Right cardiac atrium (tissue), 5 donors: Measurements from ENCODE around the gene MOSPD3. TPM values are rescaled to one million over a fixed set of nuclear protein-coding genes. Genes with fewer than 3 reads are reported as not detected.

Experiments
- ATAC-seq, 2 donors: fragments of 200-7000 bp; cut with Tn5 transposase; one replicate each; pipeline versions ENCODE4 v1.8.0 to v1.9.1; 2020; ENCODE audit warnings: moderate library complexity in 2 of 2, mild to moderate bottlenecking in 1 of 2
- DNase-seq, 3 donors: peaks; one replicate each; pipeline ENCODE4 v3.0.0-alpha.2; 2020
- H3K27ac ChIP-seq: one replicate; pipeline ENCODE4 v1.5.1; 2013; ENCODE audit warnings: mild to moderate bottlenecking, low read length, control low read depth, moderate library complexity
- H3K27me3 ChIP-seq: one replicate; pipeline ENCODE4 v1.6.1; 2013; ENCODE audit not compliant: control insufficient read depth, insufficient read depth
- H3K4me1 ChIP-seq: one replicate; pipeline ENCODE4 v1.6.1; 2013; ENCODE audit warnings: low read length; ENCODE audit not compliant: control insufficient read depth, insufficient read depth
- H3K4me3 ChIP-seq: one replicate; pipeline ENCODE4 v1.5.1; 2013; ENCODE audit warnings: low read length, control low read depth
- H3K9me3 ChIP-seq: one replicate; pipeline ENCODE4 v1.6.1; 2013; ENCODE audit warnings: low read length; ENCODE audit not compliant: control insufficient read depth
- WGBS: extraction: QIAGEN DNeasy Blood & Tissue Kit; methylation state at CpG from one replicate; pipeline ENCODE4 v1.1.7; 2013; 5-methylcytosine and 5-hydroxymethylcytosine counted together
- intact Hi-C, 4 donors: fragments of 100-400 bp; cut with DNase I; formaldehyde crosslinking; loops; one replicate each; pipeline versions ENCODE4 v1.11.0 to v1.14.0; 2022 to 2023
- polyA plus RNA-seq: library from polyadenylated mRNA; stranded (reverse); fragments of 200-250 nt; gene quantifications from one replicate; pipeline ENCODE4 v1.2.3, GENCODE V29; 2013
- total RNA-seq, 4 donors: library from RNA; stranded (reverse); fragmentation: NEBNext Ultra II Directional; extraction: Animal tissue kit (Norgen Biotek cat#: 25700); gene quantifications; one replicate each; pipeline ENCODE4 v1.2.1, GENCODE V29; 2021
- donor health status: healthy with polysubstance abuse.
- donor health status: DM: no; HTN: yes; CAD: no.
- donor health status: DM: no; HTN: no; CAD: no.
- donor health status: DM: no; HTN: yes; CAD: no; lungs with severe emphysema.
- donor health status: DM: yes; HTN: yes; CAD: no.

MOSPD3 gene
- total and polyA plus RNA-seq, 5 donors, result 11.1 to 13.8 (median 12.2) TPM

DNA sequence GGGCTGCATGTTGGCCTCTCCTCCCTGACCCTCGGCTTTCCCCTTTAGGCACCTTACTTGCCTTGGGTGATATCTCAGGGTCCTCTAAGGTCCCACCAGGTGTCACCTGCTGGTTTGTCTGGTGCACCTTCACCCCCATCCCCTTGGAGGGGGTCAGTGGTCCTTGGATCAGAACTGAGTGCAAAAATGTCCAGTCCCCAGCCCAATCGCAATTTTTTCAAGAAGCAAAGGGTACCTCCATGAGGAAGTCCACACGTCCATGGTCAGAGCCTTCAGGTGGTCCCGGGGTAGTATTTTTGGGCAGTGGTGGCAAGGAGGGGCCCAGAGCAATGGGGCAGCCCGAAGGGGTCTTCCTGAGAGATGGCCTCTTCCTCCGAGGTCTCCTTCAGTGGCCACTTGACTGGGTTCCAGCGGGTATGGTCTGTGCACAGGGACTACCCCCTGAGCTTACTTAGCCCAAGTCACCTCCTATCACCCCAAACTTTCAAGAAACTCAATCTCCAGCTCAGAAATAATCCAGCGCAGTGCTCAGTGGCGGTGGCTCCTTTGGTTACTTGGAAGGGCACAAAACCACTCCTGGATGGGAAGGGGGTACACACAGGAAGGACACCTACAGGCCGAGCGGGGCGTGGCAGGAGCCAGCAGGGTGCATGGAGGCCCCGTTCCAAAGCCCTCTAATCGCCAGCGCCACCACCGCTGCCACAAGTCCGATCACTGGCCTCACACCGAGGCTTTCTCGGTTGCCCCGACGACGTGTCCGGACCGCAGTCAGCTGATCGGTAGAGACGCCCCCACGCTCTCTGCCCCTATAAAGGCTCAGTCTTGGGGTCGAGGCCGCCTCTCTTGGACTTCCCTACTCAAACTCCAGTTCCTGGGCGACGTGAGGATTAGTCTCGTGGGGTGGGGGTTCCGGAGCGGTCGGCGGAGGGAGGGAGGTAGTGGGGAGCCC is 43.2 kb upstream of the MOSPD3 start:
- H3K4me3 ChIP-seq, result no peak overlapping the region

DNA sequence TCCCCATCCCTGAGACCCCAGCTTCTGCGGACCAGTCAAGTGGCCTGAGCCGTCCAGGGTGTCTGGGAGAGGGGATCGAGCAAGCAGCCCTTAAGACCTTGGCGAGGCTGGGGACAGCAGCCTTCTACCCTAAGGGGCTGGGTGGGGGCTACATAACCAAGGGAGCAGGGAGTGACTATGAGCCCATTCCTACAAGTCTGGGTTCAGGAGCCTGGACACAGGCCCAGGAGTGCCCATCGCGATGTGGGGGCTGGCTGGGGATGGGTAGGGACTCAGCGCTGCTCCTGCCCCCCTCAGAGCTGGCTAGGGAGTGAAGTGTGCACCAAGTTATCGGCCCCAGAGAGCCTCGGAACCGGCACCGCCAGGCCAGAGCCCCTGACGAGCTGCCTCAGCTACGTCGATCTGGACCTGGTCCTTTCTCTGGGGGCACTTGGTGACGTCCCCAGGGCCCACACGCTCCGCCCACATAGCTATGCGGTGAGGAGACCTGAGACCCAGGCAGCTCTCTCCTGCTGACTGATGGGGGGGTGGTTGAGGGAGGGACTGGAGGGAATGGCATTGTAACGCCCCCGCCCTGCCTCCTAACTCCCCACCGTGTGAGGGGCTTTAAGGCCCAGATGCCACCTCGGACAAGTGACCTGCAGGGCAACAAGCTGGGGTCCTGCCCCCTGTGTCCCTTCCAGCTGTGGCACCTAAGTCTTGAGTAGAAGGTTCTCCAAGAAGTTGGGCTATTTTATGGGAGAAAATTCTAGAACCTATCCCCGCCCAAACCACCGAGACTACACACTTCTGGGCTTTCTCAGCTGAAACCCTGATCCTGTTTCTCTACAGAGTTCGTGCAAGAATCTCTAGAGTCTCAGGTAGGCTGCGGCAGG is 41.1 kb upstream of the MOSPD3 start:
- no peak overlapping the region for H3K4me3 ChIP-seq
- DNase-seq (peak in 1 of 3 donors; percentile 56), ATAC-seq (no peak)
- intact Hi-C loops, result no loop called here
- H3K4me1 ChIP-seq, result peaks cover 2% of the 10 kb centered on the region
- 70% methylated on average over 26 of the region's 26 CpGs for WGBS
- no peak overlapping the region for H3K27ac ChIP-seq
- no peaks in the 10 kb centered on the region for H3K9me3 ChIP-seq
- H3K27me3 ChIP-seq, result no peaks in the 10 kb centered on the region

More for the DNA sequence above, 43.2 kb upstream of the MOSPD3 start:
- peak; percentile 28 to 37 for ATAC-seq
- Histone ChIP-seq H3K27me3 (no peaks in the 10 kb centered on the region), H3K9me3 (no peaks in the 10 kb centered on the region), H3K27ac (no peak overlapping the region), H3K4me1 (peaks cover 2% of the 10 kb centered on the region)
- intact Hi-C loops, result loop anchor here in 1 of 4 donors (10.0 kb wide), 1 partner anchor 116 kb away; no protein-coding TSS in a partner anchor
- WGBS, result 25% methylated on average over 36 of the region's 36 CpGs
- DNase-seq, result peak in 2 of 3 donors; percentile 78 to 80

DNA sequence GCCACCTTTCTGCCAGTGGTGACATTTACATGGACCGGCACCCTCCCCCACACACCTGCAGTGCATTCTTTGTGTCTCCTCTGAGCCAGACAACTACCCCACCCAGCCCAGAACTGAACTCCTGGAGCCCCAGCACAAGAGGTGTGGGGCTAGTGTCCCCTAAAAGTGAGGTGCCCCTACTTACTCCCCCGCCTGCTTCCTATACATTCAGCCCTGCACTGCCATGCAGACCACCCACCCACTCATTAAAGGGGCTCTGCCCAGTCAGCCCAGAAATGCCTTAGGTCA is 40.6 kb upstream of the MOSPD3 start:
- no peaks in the 10 kb centered on the region for H3K27me3 ChIP-seq

DNA sequence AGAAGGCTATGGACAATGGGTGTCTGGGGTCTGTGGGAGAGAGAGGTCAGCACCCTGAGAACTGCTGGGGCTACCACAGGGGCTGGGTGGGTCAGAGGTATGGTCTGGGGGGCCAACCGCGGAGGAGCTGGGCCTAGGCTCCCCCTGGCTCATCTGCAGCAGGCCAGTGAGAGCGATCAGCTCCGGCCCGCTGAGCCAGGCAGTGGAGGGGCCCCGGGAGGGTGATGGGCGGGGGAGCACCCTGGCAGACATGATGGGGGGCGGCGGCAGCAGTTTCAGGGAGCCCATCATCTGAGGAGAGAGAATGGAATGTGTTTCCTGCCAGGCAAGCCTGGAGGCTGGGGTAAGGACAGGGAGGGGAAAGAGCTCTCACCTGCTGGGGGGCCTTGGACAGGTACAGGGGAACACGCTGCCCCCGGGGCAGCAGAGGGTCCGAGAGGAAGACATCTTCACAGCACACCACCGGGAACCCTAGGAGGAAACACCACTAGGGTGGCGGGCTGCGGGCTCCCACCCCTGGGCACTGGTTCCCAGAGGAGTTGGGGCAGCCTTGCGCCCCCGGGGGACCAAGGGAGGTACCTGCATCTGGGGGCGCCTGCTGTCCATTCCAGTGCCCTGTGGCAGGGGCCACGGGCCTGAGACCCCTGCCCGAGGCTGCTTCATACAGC is 39.9 kb upstream of the MOSPD3 start:
- no peaks in the 10 kb centered on the region for H3K27me3 ChIP-seq
- WGBS, result 86% methylated on average over 20 of the region's 20 CpGs

More for the DNA sequence above, 40.6 kb upstream of the MOSPD3 start:
- Histone ChIP-seq H3K27ac (no peak overlapping the region), H3K4me3 (no peak overlapping the region), H3K9me3 (no peaks in the 10 kb centered on the region), H3K4me1 (peaks cover 2% of the 10 kb centered on the region)
- ATAC-seq (no peak), DNase-seq (peak in 1 of 3 donors; percentile 21)
- intact Hi-C loops, result no loop called here
- WGBS, result 99% methylated on average over 2 of the region's 2 CpGs

DNA sequence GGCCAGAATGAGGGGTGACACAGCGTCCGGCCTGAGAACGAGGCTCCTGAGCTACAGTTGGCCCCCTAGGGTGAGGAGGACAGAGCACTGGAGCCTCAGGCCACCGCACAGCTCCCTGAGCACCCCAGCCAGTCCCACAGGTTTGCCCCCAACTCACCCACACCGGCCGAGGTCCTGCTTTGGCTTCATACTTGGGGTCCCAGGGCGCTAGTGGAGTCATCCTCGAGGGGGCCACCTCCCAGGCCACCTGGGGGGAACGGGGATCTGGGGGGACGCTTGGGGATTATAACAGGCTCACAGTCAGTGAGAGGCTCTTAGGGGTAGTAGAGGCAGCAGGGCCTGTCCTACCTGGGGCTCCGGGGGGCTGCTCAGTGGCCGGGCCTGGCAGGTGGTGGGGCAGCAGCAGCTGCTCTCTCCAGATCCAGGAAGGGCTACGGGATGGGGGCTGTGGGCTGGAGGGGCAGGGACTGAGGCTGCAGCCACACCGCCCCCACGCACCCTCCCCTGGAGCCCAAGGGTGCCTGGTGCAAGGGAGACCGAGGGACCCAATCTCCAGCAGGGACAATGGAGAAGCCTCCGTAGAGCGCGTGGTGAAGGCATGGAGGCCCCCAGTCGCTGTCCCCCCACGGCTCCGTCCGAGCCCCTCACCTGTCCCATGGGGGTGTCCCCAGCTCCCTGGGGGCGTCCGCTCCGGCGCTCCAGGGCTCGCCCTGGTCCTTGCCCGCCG is 39.2 kb upstream of the MOSPD3 start:
- DNase-seq (no peak), ATAC-seq (no peak)
- WGBS, result 93% methylated on average over 30 of the region's 30 CpGs
- H3K9me3 ChIP-seq, result no peaks in the 10 kb centered on the region
- H3K27ac ChIP-seq, result no peak overlapping the region
- no peak overlapping the region for H3K4me3 ChIP-seq
- peaks cover 2% of the 10 kb centered on the region for H3K4me1 ChIP-seq
- intact Hi-C loops, result no loop called here
- H3K27me3 ChIP-seq, result no peaks in the 10 kb centered on the region

More for the DNA sequence above, 39.9 kb upstream of the MOSPD3 start:
- Histone ChIP-seq H3K4me3 (no peak overlapping the region), H3K27ac (no peak overlapping the region), H3K9me3 (no peaks in the 10 kb centered on the region), H3K4me1 (peaks cover 2% of the 10 kb centered on the region)
- peak in 1 of 3 donors; percentile 55 for DNase-seq
- intact Hi-C loops, result no loop called here
- no peak for ATAC-seq

DNA sequence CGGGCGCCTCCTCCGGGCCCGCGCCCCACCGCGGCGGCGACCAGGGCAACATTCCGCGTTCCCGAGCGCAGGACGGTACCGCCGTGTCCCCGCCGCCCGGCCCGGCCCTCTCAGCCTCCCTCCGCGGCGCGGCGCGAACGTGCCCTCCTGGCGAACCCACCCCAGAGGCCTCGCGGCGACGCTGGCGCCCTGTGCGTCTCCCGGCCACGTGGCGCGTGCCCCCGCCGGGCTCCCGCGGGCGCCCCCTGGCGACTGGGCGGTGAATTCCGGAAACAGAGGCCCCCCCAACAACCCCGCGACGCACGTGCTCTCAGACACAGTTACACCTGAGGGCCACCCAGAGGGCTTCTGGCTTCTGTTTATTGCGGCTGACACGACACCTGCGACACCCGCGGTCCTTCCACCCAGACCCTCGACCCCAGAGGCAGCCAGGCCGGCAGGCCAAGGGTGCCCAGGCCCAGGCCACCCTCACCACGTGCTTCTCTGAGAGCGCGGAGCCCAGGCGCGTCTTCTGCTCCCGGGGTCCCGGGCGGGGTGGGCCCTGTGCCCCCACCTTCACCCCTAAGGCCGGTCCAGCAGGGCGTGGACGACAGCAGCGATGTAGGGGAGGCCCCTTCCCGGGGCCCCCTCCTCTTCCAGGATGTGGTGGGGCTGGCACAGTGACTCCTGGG is 38.5 kb upstream of the MOSPD3 start, which contains the start of gene SAP25:
Gene SAP25, minus strand, starts transcription at position 210 of the 671 bp plus-strand sequence. Its CDS starts 158 bp downstream, at position 52.
- Histone ChIP-seq H3K9me3 (no peaks in the 10 kb centered on the region), H3K27ac (no peak within 1 kb of the TSS), H3K4me3 (no peak within 1 kb of the TSS), H3K27me3 (no peaks in the 10 kb centered on the region), H3K4me1 (peaks cover 2% of the 10 kb centered on the region)
- ATAC-seq, result no peak
- intact Hi-C loops, result no loop called here
- DNase-seq, result peak in 1 of 3 donors; percentile 65
- 87% methylated on average over 70 of the region's 70 CpGs for WGBS

DNA sequence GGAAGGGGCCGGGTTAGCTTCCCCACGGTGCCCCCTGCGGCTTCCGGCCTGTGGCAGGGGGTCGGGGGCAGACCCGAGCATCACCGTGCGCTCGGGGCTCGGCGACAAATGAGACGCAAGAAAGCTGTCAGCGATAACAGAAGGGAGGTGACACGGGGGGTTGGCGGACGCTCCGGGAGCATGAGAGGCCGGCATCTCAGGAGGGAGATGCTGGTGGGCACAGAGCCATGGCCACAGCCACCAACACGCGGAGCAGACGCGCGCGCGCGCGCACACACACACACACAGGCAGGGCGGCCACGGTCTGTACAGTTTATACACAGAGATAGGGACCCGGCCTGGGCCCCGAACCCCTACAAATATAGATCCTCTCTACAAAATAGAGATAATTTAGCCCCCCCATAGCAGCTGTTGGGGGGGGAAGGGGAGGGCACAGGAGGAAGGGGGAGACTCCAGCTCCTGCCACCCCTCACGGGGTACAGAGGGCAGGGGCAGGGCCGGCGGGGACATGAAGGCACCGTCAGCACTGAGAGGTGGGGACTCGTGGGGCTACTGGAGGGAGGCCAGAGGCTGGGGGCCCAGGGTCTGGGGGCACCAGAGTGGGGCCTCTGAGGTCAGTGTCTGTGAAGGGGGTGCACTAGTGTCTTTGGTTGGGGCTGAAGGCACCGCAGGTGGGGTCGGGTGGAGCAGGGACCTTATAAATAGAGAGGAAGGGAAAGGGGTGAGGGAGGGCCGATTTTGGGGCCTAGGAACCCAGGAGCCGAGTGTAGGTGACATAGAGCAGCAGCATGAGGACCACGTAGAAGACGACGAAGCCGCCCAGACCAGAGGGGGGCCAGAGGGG is 37.8 kb upstream of the MOSPD3 start:
- ATAC-seq (no peak), DNase-seq (peak in 1 of 3 donors; percentile 59)
- Histone ChIP-seq H3K4me1 (peaks cover 2% of the 10 kb centered on the region), H3K9me3 (no peaks in the 10 kb centered on the region), H3K27ac (no peak overlapping the region), H3K27me3 (no peaks in the 10 kb centered on the region), H3K4me3 (no peak overlapping the region)
- intact Hi-C loops, result no loop called here
- WGBS, result 90% methylated on average over 44 of the region's 44 CpGs

DNA sequence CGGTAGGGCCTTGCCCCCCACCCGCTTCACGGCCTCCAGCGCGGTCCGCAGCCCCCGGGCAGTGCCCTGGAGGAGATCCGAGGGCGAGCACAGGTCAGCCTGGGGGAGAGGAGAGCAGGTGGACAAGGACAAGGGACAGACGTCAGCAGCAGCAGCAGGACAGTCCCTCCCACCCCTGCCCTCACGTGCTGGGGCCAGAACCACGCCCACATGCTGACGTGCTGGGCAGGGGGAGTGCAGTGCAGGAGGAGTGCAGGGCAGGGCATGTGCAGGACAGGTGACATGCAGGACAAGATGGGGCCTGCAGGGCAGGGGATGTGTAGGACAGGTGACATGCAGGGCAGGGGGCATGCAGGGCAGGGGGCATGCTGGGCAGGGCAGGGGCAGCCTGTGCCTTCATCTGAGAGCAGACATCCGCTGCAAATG is 37.1 kb upstream of the MOSPD3 start:
- DNase-seq, result peak in 1 of 3 donors; percentile 52
- no peak overlapping the region for H3K27ac ChIP-seq
- no peaks in the 10 kb centered on the region for H3K27me3 ChIP-seq
- H3K4me1 ChIP-seq, result no peaks in the 10 kb centered on the region
- 74% methylated on average over 14 of the region's 14 CpGs for WGBS
- H3K9me3 ChIP-seq, result no peaks in the 10 kb centered on the region
- intact Hi-C loops, result no loop called here
- no peak overlapping the region for H3K4me3 ChIP-seq
- ATAC-seq, result peak in 1 of 2 donors; percentile 2

DNA sequence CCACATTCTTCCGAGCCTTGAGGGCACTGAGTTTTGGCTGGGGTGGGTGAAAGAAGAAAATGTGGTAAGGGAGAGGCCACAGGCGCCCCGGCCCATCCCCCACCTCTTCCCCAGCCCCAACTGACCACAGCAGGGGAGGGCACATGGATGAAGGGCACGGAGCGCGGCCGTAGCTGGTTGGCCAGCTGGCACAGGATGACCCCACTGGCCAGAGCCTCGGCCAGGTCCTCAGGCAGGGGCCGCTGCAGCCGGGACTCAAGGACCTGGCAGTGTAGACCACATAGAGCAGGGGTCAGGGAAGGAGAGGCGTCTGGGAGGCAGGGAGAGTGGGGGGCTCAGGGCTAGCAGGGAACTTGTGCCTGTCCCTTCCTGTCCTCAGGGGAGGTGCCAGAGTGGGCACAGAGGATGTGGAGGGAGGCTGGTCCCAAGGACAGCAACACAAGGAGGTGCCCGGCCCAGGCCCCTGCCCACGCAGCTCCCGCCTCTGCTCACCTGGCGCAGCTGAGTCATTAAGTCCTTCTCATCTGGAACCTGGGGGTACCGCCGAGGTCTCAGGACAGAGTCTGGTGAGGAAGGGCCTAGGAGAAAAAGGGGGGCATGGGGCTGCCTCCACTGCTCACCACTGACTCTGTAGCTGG is 36.5 kb upstream of the MOSPD3 start:
- Histone ChIP-seq H3K9me3 (no peaks in the 10 kb centered on the region), H3K4me1 (no peaks in the 10 kb centered on the region), H3K27me3 (no peaks in the 10 kb centered on the region), H3K4me3 (no peak overlapping the region), H3K27ac (no peak overlapping the region)
- ATAC-seq, result no peak
- WGBS, result 89% methylated on average over 17 of the region's 17 CpGs
- peak in 1 of 3 donors; percentile 61 for DNase-seq
- intact Hi-C loops, result no loop called here
